DMS 273 treated with DMSO at 0.1 percent for 48 hours (cell line): ENCODE data around the gene NMU.
"Not testable (repeated sequence)": the region's sequence is repeated elsewhere in the genome, so short reads cannot be mapped to it uniquely, and the experiment has no call there.

Experiments
- DNase-seq: peaks from one replicate; lab custom pipeline; 2025; lab: John Stamatoyannopoulos, UW

NMU gene

GRCh38 chr4:55635741-55636655, at the start of gene NMU:
NMU (minus strand) TSS chr4:55636298; CDS start chr4:55636192, 106 bp downstream.
- DNase-seq, result peak; percentile 7

- no peak for DNase-seq
These were observed 48.2 kb upstream of the NMU start for GRCh38 chr4:55684276-55684675.

GRCh38 chr4:55682797-55683196, 46.7 kb upstream of the NMU start:
- not testable (repeated sequence) for DNase-seq

GRCh38 chr4:55682295-55682694, 46.2 kb upstream of the NMU start:
- DNase-seq, result no peak

GRCh38 chr4:55681430-55681829, 45.3 kb upstream of the NMU start:
- DNase-seq, result no peak

- DNase-seq, result peak; percentile 14
These were observed 39.2 kb upstream of the NMU start for GRCh38 chr4:55675196-55675793.

GRCh38 chr4:55673424-55673823, 37.3 kb upstream of the NMU start:
- no peak for DNase-seq

GRCh38 chr4:55671667-55672066, 35.6 kb upstream of the NMU start:
- no peak for DNase-seq

GRCh38 chr4:55670695-55671094, 34.6 kb upstream of the NMU start:
- DNase-seq, result no peak

- no peak for DNase-seq
These were observed 32.4 kb upstream of the NMU start for GRCh38 chr4:55668449-55668848.

GRCh38 chr4:55666535-55666934, 30.4 kb upstream of the NMU start:
- DNase-seq, result no peak

GRCh38 chr4:55663145-55663544, 27.0 kb upstream of the NMU start:
- DNase-seq, result no peak

- DNase-seq, result no peak
These were observed 25.4 kb upstream of the NMU start for GRCh38 chr4:55661398-55662056.

- DNase-seq, result no peak
These were observed 22.6 kb upstream of the NMU start for GRCh38 chr4:55658657-55659056.

GRCh38 chr4:55654131-55654530, 18.0 kb upstream of the NMU start:
- DNase-seq, result no peak

GRCh38 chr4:55650483-55650882, 14.4 kb upstream of the NMU start:
- DNase-seq, result no peak

- DNase-seq, result no peak
These were observed 1.2 kb upstream of the NMU start for GRCh38 chr4:55637272-55637820.

- DNase-seq, result no peak
These were observed 530 bp upstream of the NMU start for GRCh38 chr4:55636656-55636999.

- no peak for DNase-seq
These were observed 816 bp downstream of the NMU start for GRCh38 chr4:55635282-55635681.

- no peak for DNase-seq
These were observed 1.5 kb downstream of the NMU start for GRCh38 chr4:55634417-55635128.

- DNase-seq, result no peak
These were observed 2.2 kb downstream of the NMU start for GRCh38 chr4:55633903-55634302.

GRCh38 chr4:55625835-55626234, 10.3 kb downstream of the NMU start:
- no peak for DNase-seq
